HG03066 (cell line): ENCODE results near the gene RTL9.
"Not testable (repeated sequence)": the region's sequence is repeated elsewhere in the genome, so short reads cannot be mapped to it uniquely, and the experiment has no call there.

Experiments used
- ATAC-seq: cut with Tn5 transposase; IDR thresholded peaks from one replicate; pipeline ENCODE4 v1.9.1; 2021; ENCODE audit warnings: low read depth; ENCODE audit not compliant: unreplicated experiment

Gene RTL9

DNA sequence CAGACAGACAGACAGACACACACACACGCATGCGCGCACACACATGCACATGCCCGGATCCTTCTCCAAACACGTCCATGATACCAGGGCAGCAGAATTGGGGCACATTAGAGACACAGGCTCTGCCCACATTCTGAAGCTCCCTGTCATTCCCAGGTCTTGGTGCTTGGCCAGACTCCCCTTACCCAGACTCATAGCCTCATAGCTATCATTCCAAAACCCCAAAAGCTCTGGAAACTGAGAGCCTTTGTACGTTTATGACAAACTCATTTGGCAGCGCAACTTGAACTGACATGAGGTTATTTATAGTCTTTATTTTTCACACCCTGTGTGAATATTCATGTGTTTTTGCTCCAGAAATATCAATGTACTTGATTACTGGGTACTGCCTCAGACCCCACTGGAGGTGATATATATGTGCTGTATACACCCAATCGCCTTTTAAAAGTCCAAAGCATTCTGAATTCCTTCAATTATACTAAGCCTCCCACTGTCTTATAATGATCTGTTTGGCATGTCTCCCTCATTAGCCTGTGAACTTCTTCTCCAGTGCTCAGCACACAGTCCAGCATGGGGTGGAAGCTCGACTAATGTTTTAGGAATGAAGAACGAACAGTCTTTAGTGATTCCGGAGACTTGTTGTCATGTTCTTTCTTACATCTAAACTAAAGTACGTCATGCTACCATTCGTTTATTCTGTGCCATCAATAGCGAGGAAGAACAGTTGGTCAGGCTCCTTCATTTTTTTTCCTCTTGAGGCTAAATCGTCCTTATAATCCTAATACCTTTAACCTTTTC lies 45.0 kb downstream of the RTL9 start:
- ATAC-seq = no peak

DNA sequence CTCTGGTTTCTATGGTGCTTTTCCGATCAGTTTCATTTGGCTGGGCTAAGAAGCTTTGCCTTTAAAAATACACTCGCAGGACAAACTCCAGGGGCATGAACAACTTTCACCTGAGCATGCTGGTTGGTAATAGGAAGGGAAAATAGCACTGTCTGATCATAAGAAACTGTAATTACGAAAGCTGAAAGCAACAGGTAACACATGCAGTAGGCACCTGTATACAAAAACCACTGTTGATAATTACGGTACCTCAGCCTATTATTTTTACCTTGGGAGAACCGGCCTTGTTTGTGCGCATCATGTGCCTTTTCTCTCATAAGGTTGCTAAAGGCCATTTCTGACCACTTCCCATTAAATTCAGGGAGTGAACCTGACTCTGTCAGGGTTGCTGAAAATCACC lies 45.7 kb downstream of the RTL9 start:
- ATAC-seq = no peak

DNA sequence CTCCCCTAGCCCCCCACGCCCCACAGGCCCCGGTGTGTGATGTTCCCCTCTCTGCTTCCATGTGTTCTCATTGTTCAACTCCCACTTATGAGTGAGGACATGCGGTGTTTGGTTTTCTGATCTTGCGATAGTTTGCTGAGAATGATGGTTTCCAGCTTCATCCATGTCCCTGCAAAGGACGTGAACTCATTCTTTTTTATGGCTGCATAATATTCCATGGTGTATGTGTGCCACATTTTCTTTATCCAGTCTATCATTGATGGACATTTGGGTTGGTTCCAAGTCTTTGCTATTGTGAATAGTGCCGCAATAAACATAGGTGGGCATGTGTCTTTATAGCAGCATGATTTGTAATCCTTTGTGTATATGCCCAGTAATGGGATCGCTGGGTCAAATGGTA lies 47.6 kb downstream of the RTL9 start:
- ATAC-seq = not testable (repeated sequence)

DNA sequence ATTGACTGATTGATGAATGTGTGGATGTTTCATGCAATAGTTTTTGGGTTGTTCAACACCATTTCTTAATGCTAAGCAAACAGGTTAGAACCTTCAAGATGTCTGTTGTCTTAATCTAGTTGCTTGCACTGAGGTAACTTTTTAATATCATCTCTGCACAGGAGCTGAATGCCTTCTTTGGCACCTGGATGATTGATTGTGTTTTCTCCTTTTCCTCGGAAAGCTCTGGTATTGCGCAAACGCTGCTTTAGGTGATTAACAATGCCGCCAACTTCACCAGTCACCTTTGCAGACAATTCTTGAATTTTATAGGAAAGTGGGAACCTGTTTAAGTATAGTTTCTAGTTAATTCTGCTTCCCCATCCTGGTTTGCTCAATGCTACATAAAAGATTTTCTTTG lies 48.2 kb downstream of the RTL9 start:
- ATAC-seq = no peak

DNA sequence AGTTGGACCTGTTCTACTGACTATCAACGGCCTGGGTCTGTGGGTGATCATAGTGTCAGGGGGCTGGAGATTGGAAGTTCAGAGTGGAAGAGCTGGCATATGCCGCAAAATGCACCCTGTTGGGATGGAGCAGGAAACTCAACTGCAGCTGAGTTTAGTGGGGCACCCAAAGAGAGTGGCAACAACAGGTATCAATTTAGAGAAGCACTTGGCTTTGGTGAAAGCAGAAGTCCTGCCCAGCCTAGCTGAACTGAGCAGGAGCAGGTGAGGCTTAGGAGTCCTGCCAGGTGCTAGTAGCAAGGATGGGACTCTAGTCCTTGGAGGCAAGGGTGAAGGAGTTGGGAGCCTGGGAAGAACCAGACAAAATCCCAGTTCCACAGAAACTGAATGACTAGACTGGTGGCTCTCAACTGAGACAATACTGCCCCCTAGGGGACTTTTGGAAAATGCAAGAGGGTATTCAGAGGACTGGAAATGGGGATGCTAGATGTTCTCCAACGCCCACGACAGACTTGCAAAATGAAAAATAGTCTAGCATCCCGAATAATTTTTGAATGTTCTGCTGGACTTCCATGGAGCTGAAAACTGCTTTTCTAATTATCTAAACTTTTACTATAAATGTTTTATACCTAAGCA lies 49.4 kb downstream of the RTL9 start:
- ATAC-seq = no peak
